Measurements from ENCODE around the gene IDUA. TPM values are rescaled to one million over a fixed set of nuclear protein-coding genes. Genes with fewer than 3 reads are reported as not detected.

The IDUA gene
- total RNA-seq, 1 donor from 2014 or later, result 9.0 TPM

- no peak for DNase-seq
- TF ChIP-seq CTCF (IDR thresholded peaks at IDR 0.05; ENCODE audit: borderline replicate concordance), result no peak
Observed at GRCh38 chr4:1042352-1043055, 55.7 kb downstream of the IDUA start.

GRCh38 chr4:1043162-1043561 lies 56.3 kb downstream of the IDUA start:
- Histone ChIP-seq H3K4me1 (peaks cover 25% of the 10 kb centered on the region), H3K27me3 (ENCODE audit: low read depth) (peaks cover 66% of the 10 kb centered on the region), H3K27ac (replicated peaks) (no peak overlapping the region), H3K4me3 (no peak overlapping the region), H3K36me3 (no peaks in the 10 kb centered on the region), H3K9me3 (replicated peaks) (no peaks in the 10 kb centered on the region)
- TF ChIP-seq CTCF (IDR thresholded peaks at IDR 0.05; ENCODE audit: borderline replicate concordance), result no peak
- DNase-seq, result no peak
- intact Hi-C loops (cut with micrococcal nuclease), result no loop called here

More at GRCh38 chr4:1042352-1043055, 55.7 kb downstream of the IDUA start:
- Histone ChIP-seq H3K27ac (replicated peaks) (no peak overlapping the region), H3K9me3 (replicated peaks) (no peaks in the 10 kb centered on the region), H3K36me3 (no peaks in the 10 kb centered on the region), H3K4me3 (no peak overlapping the region), H3K27me3 (ENCODE audit: low read depth) (peaks cover 59% of the 10 kb centered on the region), H3K4me1 (peaks cover 25% of the 10 kb centered on the region)
- intact Hi-C loops (cut with micrococcal nuclease), result no loop called here

- H3K27ac ChIP-seq (replicated peaks), result no peak overlapping the region
- TF ChIP-seq CTCF (IDR thresholded peaks at IDR 0.05; ENCODE audit: borderline replicate concordance), result no peak
- peak overlapping the region; percentile 22 for H3K4me3 ChIP-seq
- H3K4me1 ChIP-seq, result peaks cover 25% of the 10 kb centered on the region
- no peaks in the 10 kb centered on the region for H3K36me3 ChIP-seq
- H3K27me3 ChIP-seq (ENCODE audit: low read depth), result peaks cover 73% of the 10 kb centered on the region
- intact Hi-C loops (cut with micrococcal nuclease), result no loop called here
- peak; percentile 82 for DNase-seq
- no peaks in the 10 kb centered on the region for H3K9me3 ChIP-seq (replicated peaks)
Observed at GRCh38 chr4:1043651-1044468, 57.0 kb downstream of the IDUA start.

- no peak for TF ChIP-seq CTCF (IDR thresholded peaks at IDR 0.05; ENCODE audit: borderline replicate concordance)
- H3K27ac ChIP-seq (replicated peaks), result no peak overlapping the region
- DNase-seq, result no peak
- no peaks in the 10 kb centered on the region for H3K9me3 ChIP-seq (replicated peaks)
- peaks cover 25% of the 10 kb centered on the region for H3K4me1 ChIP-seq
- H3K36me3 ChIP-seq, result no peaks in the 10 kb centered on the region
- peaks cover 80% of the 10 kb centered on the region for H3K27me3 ChIP-seq (ENCODE audit: low read depth)
- intact Hi-C loops (cut with micrococcal nuclease), result no loop called here
- H3K4me3 ChIP-seq, result no peak overlapping the region
Observed at GRCh38 chr4:1044469-1045192, 57.8 kb downstream of the IDUA start.

- intact Hi-C loops (cut with micrococcal nuclease), result no loop called here
- no peak for TF ChIP-seq CTCF (IDR thresholded peaks at IDR 0.05; ENCODE audit: borderline replicate concordance)
- Histone ChIP-seq H3K4me3 (no peak overlapping the region), H3K4me1 (peaks cover 25% of the 10 kb centered on the region), H3K36me3 (no peaks in the 10 kb centered on the region), H3K27me3 (ENCODE audit: low read depth) (peaks cover 82% of the 10 kb centered on the region), H3K27ac (replicated peaks) (no peak overlapping the region), H3K9me3 (replicated peaks) (no peaks in the 10 kb centered on the region)
- DNase-seq, result peak; percentile 7
Observed at GRCh38 chr4:1045193-1045594, 58.4 kb downstream of the IDUA start.
